Motor neuron (in vitro differentiated cells): Measurements from ENCODE around the gene PHF21B. TPM values are rescaled to one million over a fixed set of nuclear protein-coding genes. Genes with fewer than 3 reads are reported as not detected.
A peak's percentile ranks its signal among the peaks of the same experiment; 100 is the strongest.
"Not testable (repeated sequence)": the region's sequence is repeated elsewhere in the genome, so short reads cannot be mapped to it uniquely, and the experiment has no call there.

Source experiments
- ATAC-seq, 8 experiments: fragments of 200-7000 bp; cut with Tn5 transposase; replicated peaks in 6 of 8; 2 replicates each; pipeline ENCODE4 v1.8.0; 2021; ENCODE audit warnings: mild to moderate bottlenecking in 8 of 8, moderate library complexity in 8 of 8
- H3K27ac ChIP-seq, 2 donors: fragments of 250-450 bp; sonication (Bioruptor Pico); 2 replicates each; pipeline ENCODE4 v1.9.0; 2021; ENCODE audit warnings: antibody characterized with exemption in 2 of 2, mild to moderate bottlenecking in 2 of 2, moderate library complexity in 1 of 2
- H3K4me1 ChIP-seq, 2 donors: fragments of 250-450 bp; sonication (Bioruptor Pico); replicated peaks in 1 of 2; 2 replicates each; pipeline ENCODE4 v1.6.1; 2021; ENCODE audit warnings: antibody characterized with exemption in 2 of 2, mild to moderate bottlenecking in 2 of 2, moderate library complexity in 1 of 2
- H3K4me3 ChIP-seq, 5 donors: fragments of 250-450 bp; sonication (Bioruptor Pico); 2 replicates each; pipeline ENCODE4 v1.9.0; 2021; ENCODE audit warnings: antibody characterized with exemption in 5 of 5, mild to moderate bottlenecking in 5 of 5, moderate library complexity in 4 of 5
- WGBS, 10 experiments: fragments of 450-650 bp; shearing (Covaris generic); methylation state at CpG; one replicate each; pipeline ENCODE4 v1.0.0; 2022; 5-methylcytosine and 5-hydroxymethylcytosine counted together
- in situ Hi-C, 9 experiments: fragments of 400-800 bp; cut with MboI; loops; one replicate each; pipeline ENCODE4 v1.15.0; 2021; ENCODE audit warnings: low sequenced_read_pairs in 9 of 9, low pct_unique_long_range_greater_than_20kb in 2 of 9; ENCODE audit not compliant: unreplicated experiment in 9 of 9
- total RNA-seq, 8 experiments: library from RNA; unstranded; fragments of 300-600 nt; gene quantifications; 2 replicates each; pipeline versions ENCODE4 v1.2.3 to v1.2.4, GENCODE V29; 2022

The PHF21B gene
- total RNA-seq, 8 experiments from 2014 or later, result 0.66 to 84.5 (median 22.6) TPM

DNA sequence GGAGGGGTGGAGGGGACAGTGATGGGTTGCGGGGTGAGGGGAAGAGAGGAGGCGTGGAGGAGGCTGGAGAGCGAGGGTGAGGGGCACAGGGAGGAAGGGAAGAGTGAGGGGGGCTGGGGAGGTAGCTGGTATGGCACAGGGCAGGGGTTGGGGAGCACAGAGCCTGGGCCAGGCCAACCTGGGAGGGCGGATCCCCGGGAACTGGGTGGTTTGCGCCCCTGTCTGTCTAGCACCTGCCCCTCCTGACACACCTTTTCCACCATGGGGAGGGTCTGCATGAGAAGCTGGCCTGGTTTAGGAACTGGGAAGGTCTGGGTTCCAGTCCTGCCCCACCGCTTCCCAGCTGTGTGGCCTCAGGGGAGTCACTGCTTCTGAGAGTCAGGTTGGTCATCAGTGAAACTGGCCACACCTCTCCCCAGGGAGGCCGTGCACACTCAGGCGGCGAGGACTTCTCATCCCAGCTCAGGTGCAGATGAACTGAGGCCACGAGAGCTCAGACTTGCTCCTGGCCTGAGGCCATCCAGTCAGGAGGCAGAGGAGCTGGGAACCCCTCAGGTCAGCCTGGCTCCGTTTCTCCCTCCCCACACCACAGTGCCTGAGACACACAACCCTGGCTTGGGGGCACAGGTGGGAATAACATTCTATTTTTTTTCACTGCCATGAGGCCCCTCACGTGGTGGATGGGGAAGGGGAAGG lies 95.6 kb downstream of the PHF21B start:
- H3K27ac ChIP-seq, result no peak overlapping the region
- ATAC-seq, result no peak
- 60 to 100% (median 100%) methylated on average over 1 to 3 of the region's 13 CpGs; no CpG with 5 or more reads in 6 of the 10 experiments for WGBS, 10 experiments
- H3K4me1 ChIP-seq, result no peaks in the 10 kb centered on the region
- in situ Hi-C loops, result no loop called here
- H3K4me3 ChIP-seq, result no peak overlapping the region

DNA sequence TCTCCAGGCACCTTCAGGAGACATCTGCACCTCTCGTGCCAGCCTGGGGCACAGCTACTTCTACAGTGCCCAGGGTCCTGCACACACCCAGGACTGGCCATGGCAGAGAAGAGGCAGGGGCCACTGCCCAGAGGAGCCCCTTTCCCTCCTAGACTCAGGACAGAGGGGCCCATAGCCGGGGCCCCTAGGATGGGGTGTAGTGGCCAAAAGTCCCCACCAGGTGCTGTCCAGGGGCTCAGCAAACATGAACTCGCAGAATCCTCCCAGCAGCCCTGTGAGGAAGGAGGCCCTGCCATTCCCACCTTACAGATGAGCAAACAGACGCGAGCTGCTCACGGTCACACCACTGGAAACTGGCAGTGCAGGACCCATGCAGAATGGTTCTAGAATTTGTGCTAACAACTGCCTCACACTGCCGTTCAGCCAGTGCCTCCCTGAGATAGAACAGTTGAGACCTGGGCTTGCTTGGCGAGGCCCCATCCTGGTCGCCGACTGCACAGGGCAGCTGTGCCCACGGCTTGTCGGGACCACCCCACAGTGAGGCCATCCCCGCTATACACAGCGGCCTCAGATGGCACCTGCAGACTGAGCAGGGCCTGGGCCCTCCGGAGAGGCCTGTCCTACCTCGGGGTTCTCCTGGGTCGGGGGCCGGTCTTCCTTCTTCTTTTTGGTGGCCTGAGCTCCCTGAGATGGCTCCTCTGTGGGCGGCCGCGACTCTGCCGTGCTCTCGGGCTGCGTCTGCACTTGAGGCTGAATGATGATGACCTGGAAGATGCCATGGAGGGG lies 96.4 kb downstream of the PHF21B start:
- no peaks in the 10 kb centered on the region for H3K4me1 ChIP-seq
- 0 to 100% (median 98%) methylated on average over 1 to 10 of the region's 24 CpGs; no CpG with 5 or more reads in 4 of the 10 experiments for WGBS, 10 experiments
- H3K4me3 ChIP-seq, result no peak overlapping the region
- no peak for ATAC-seq
- in situ Hi-C loops, result no loop called here
- no peak overlapping the region for H3K27ac ChIP-seq

DNA sequence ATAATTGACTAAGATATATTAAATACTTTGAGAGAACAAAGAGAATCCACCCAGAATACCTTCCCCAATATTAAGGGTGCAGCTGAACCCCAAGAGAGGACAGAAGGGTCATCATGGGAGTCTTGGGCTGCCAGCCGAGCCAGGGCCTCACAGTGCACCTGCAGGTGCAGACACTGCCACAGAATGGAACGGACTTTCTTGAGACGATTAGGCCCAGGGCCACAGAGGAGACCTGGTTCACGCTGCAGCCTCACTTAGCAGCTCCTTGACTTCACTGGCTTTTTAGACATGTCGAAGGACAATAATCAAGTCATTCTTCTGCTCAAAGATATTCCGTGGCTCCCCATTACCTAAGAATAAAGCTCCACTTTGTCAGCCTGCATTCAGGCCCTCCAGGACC lies 100.6 kb downstream of the PHF21B start:
- in situ Hi-C loops, result no loop called here
- Histone ChIP-seq H3K27ac (no peak overlapping the region), H3K4me3 (no peak overlapping the region), H3K4me1 (peaks cover 0 to 2% of the 10 kb centered on the region in 2 donors)
- WGBS, 10 experiments, result 40 to 90% (median 67%) methylated on average over 1 to 4 of the region's 6 CpGs; no CpG with 5 or more reads in 5 of the 10 experiments
- no peak for ATAC-seq

DNA sequence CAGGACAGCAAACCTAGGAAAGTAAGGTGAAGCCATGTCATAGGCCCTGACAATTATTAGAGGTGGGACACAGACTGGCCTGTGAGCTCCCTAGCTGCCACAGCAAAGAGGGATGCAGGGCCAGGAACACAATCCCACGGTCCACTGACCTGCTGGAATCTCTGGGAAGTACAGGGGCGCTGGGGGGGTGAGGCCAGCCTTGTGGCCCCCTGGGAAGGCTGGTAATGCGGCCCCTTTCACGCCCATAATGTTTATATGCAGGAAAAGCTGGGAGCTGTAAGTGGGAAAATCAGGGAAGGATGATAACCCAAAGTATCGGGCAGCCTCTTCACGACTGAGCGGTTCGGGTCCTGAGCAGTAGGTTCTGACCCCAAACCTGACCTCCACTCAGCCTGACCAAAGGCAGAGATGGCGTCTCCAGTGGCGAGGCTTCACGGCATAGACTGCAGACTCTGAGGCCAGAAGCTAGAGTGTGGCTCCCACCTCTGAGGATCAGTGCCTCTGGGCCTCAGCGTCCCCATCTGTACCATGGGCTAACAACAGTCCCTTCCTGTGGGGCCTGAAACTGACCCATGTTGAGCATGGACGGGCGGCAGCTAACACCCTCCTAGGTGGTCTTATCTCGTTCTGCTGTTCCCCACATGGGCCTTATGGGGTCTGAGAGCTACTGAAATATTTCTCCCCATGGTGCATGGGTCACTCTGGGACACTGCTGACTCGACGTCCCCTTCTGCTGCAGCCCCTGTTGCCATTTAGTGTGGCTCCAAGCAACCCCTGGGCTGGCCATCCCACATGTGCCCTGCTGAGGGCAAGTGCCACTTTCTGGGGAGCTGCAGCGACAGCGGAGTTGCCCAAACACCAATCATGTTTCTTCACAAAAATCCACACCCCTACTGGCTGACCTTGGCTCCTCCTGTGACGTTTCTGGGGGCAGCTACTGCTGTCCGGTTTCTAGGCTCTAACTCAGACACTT lies 101.8 kb downstream of the PHF21B start:
- H3K27ac ChIP-seq, result no peak overlapping the region
- no peak for ATAC-seq
- WGBS, 10 experiments, result 53 to 100% (median 95%) methylated on average over 1 to 15 of the region's 21 CpGs; no CpG with 5 or more reads in 3 of the 10 experiments

GRCh38 chr22:44906999-44907644 lies 102.7 kb downstream of the PHF21B start:
- 100% methylated on average over 1 to 3 of the region's 18 CpGs; no CpG with 5 or more reads in 7 of the 10 experiments for WGBS, 10 experiments
- Histone ChIP-seq H3K4me3 (no peak overlapping the region), H3K27ac (no peak overlapping the region), H3K4me1 (peaks cover 0 to 2% of the 10 kb centered on the region in 2 donors)
- no peak for ATAC-seq
- in situ Hi-C loops, result no loop called here

More for the DNA sequence above, 101.8 kb downstream of the PHF21B start:
- Histone ChIP-seq H3K4me1 (peaks cover 0 to 2% of the 10 kb centered on the region in 2 donors), H3K4me3 (no peak overlapping the region)
- in situ Hi-C loops, result no loop called here

DNA sequence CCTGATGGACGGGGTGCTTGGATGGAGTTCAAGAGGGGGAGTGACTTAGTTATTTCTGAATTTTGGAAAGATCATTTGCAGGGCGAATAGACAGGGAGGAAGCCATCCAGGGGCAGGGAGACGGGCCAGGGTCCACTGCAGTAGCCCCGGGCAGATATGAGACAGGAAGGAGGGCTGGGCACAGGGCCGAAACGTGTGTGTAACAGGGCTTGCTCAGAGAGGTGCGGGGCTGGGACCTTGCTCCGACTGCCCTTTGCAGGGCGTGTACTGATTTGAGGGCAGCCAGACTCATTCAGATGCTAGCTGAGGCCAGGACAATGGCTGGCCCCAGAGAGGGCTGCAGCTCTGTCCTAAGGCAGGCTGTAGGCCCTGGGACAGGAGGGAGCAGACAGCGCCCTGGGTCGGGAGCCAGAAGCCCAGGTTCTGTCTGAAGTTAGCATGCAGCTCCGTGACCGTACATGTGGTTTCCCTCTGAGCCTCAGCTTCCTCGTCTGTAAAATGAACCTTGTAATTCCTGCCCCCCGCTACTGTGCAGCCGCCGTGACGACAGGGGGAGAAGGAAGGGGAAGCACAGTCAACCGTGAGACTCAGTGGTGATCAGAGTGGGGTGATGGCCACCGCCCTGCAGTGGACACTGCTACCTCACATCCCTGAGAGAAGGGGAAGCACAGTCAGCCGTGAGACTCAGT lies 103.4 kb downstream of the PHF21B start:
- Histone ChIP-seq H3K4me3 (no peak overlapping the region), H3K4me1 (peaks cover 0 to 2% of the 10 kb centered on the region in 2 donors), H3K27ac (no peak overlapping the region)
- ATAC-seq, result no peak
- in situ Hi-C loops, result no loop called here
- 36 to 100% (median 90%) methylated on average over 2 to 5 of the region's 21 CpGs; no CpG with 5 or more reads in 3 of the 10 experiments for WGBS, 10 experiments

GRCh38 chr22:44904492-44905152 lies 105.2 kb downstream of the PHF21B start:
- 0 to 100% (median 56%) methylated on average over 1 to 3 of the region's 5 CpGs; no CpG with 5 or more reads in 7 of the 10 experiments for WGBS, 10 experiments
- peak in 4 of 8 experiments; percentile 42 to 63 (median 54) for ATAC-seq
- H3K27ac ChIP-seq, in situ Hi-C loops, H3K4me1 ChIP-seq, H3K4me3 ChIP-seq: not testable (repeated sequence)

DNA sequence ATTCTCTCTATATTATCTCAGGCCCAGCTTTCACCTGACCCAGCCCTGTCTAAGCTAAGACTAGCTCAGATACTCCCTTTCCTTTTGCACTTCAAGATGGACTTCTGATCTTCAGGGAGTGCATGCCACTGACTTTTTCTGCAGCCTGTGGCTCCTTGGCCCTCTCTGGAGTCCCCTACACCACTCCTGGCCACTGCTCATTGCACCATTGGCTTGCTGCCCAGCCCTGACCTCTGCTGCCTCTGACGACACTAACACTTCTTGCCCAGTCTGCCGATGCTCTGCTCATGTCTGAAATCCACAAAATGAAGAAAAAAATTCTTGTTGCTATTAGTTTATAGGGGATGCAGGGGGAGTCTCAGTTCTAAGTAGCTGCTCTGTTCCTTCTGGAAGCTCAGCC lies 106.6 kb downstream of the PHF21B start:
- in situ Hi-C loops, H3K27ac ChIP-seq, H3K4me3 ChIP-seq, ATAC-seq, H3K4me1 ChIP-seq: not testable (repeated sequence)
- no CpG with 5 or more reads among the region's 2 CpGs for WGBS, 10 experiments

GRCh38 chr22:44901301-44901700 lies 108.5 kb downstream of the PHF21B start:
- Histone ChIP-seq H3K4me1 (peaks cover 0 to 2% of the 10 kb centered on the region in 2 donors), H3K4me3 (no peak overlapping the region), H3K27ac (no peak overlapping the region)
- 0 to 100% (median 80%) methylated on average over 1 to 2 of the region's 2 CpGs; no CpG with 5 or more reads in 3 of the 10 experiments for WGBS, 10 experiments
- in situ Hi-C loops, result no loop called here
- ATAC-seq, result no peak

- H3K4me3 ChIP-seq, result no peak overlapping the region
- WGBS, 10 experiments, result 0 to 100% (median 94%) methylated on average over 1 to 5 of the region's 6 CpGs
- no peak for ATAC-seq
- in situ Hi-C loops, result no loop called here
- no peak overlapping the region for H3K27ac ChIP-seq
- H3K4me1 ChIP-seq, result no peaks in the 10 kb centered on the region
Observed at GRCh38 chr22:44898236-44898635, 111.6 kb downstream of the PHF21B start.

DNA sequence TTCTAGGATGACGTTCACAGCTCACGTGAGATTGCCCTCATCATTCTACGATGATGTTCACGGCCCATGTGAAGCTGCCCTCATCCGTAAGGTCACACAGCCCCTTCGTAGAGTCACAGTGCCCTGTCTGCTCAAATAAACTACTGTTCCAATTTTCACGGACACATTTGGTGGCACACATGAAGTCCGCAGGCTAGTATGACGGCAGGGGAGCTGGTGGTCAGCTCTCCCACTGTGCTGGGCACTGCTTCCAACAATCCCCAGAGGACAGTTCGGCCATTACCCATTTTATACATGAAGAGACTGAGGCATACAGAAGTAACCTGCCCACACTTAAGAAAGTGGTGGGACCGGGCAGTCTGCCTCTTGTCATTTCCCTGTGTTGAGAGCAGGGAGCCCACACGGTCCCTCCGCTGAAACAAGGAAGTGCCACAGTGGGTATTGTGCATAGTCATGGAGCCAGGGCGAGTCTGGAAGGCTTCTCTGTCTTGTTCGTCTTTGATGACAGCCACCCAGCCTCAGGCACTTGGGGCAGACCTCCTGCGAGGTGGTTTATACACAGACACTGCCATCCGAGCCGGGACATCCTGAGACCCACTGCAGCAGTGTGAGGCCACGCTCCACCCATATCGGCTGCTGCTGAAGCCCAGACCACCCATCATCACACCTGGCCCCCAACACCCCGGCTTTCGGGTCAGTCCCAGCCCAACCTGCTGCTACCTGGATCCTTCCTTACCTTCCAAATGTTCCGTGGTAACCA lies 114.3 kb downstream of the PHF21B start:
- ATAC-seq, result no peak

More for the DNA sequence above, 114.3 kb downstream of the PHF21B start:
- WGBS, 10 experiments, result 28 to 97% (median 77%) methylated on average over 4 to 18 of the region's 23 CpGs; no CpG with 5 or more reads in 4 of the 10 experiments
- no peak overlapping the region for H3K4me3 ChIP-seq
- in situ Hi-C loops, result no loop called here
- H3K4me1 ChIP-seq, result no peaks in the 10 kb centered on the region
- no peak overlapping the region for H3K27ac ChIP-seq
